Measurements from ENCODE around the gene ASB6.

DNA sequence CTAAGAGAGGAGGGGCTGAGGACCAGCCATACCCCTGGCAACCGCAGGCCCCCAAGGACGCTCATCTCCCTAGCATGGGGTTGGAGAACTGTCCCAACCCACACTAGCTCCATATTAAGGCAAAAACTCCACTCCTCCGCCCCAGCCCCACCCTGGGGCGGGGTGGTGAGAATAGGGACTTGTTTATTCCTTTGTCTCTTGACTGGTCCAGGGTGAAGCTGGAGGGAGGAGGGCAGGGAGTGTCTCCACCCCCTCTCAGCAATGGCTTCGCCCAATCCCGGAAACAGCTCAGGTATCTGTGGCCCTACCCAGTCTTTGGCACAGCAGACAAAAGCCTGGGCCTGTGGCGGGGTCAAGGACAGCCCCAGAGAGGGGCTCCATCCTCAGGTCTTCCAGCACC, 40.4 kb upstream of the ASB6 start:
- TF ChIP-seq EZH2 (IDR thresholded peaks at IDR 0.05; ENCODE audit: insufficient read depth, poor library complexity, severe bottlenecking) (no peak), EZH2phosphoT487 (IDR thresholded peaks at IDR 0.05; ENCODE audit: insufficient read depth, low read depth) (no peak)
